GM12891 (cell line): Measurements from ENCODE around the gene TOGARAM1.
A peak's percentile ranks its signal among the peaks of the same experiment; 100 is the strongest.

Experiments
- DNase-seq: peaks from one replicate; pipeline ENCODE4 v3.0.0; 2011; ENCODE audit warnings: low spot score; ENCODE audit not compliant: insufficient read length
- FAIRE-seq: peaks from 2 replicates; lab custom pipeline; 2011; peaks lifted over from hg19 to GRCh38; lab: Jason Lieb, UNC
- PAX5 ChIP-seq: IDR thresholded peaks from 2 replicates; pipeline ENCODE4 v1.6.1; 2011; ENCODE audit warnings: low read length, moderate library complexity, mild to moderate bottlenecking; ENCODE audit not compliant: insufficient read depth, severe bottlenecking
- POLR2A ChIP-seq: IDR thresholded peaks from 2 replicates; pipeline ENCODE4 v1.6.1; 2011; ENCODE audit warnings: low read depth, low read length, control low read depth
- POLR2AphosphoS5 ChIP-seq: IDR thresholded peaks from 2 replicates; pipeline ENCODE4 v1.6.1; 2011; ENCODE audit warnings: low read depth, low read length, control low read depth
- POU2F2 ChIP-seq: IDR thresholded peaks from 2 replicates; pipeline ENCODE4 v1.6.1; 2011; ENCODE audit warnings: low read depth, mild to moderate bottlenecking, control low read depth, low read length, moderate library complexity
- SPI1 ChIP-seq: IDR thresholded peaks from 2 replicates; pipeline ENCODE4 v1.6.1; 2011; ENCODE audit warnings: low read depth, low read length, control low read depth
- TAF1 ChIP-seq: IDR thresholded peaks from 2 replicates; pipeline ENCODE4 v1.6.1; 2011; ENCODE audit warnings: low read depth, low read length, control low read depth

TOGARAM1 gene

DNA sequence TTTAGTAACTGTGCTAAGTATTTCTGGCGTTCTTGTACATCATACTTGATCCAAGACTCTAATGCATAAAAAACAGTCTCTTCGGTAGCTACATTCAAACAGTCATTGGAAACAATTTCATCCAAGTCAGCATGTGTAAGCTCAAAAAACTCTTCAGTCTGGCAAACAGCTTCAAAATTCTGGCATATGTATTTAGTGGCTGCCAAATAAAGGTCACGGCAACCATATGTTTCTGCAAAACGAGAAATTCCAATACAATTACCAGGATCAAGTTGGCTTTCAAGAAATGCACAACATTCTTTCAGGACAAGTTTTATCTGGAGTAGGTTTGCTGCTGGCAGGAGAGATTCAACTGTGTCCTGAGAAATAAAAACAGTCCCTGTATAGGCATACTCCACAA is 16.7 kb upstream of the TOGARAM1 start:
- no peak for DNase-seq
- FAIRE-seq, result no peak
- TF ChIP-seq TAF1 (no peak), POLR2AphosphoS5 (no peak), POU2F2 (no peak), POLR2A (no peak), SPI1 (no peak), PAX5 (no peak)

DNA sequence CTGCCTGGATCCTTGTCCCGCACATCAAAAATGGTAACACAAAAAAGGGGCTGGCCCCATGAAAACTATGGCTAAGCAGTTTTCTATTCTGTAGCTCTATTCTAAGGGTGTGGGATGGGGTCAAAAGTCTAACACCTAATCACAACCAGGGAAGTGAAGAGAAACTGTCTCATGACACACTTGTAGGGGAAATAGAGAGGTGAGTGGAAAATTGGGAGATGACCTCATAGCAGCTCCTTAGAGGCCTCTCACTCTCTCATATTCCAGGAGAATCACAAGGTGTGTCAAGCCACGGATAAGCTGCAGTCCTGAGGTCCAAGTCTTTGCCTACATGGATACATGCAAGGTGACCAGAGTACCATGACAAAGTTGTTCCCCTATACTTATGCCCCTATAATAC is 10.9 kb upstream of the TOGARAM1 start:
- no peak for FAIRE-seq
- no peak for DNase-seq
- TF ChIP-seq POLR2AphosphoS5, result no peak
- TF ChIP-seq TAF1, result no peak
- TF ChIP-seq SPI1, result no peak
- no peak for TF ChIP-seq PAX5
- no peak for TF ChIP-seq POLR2A

DNA sequence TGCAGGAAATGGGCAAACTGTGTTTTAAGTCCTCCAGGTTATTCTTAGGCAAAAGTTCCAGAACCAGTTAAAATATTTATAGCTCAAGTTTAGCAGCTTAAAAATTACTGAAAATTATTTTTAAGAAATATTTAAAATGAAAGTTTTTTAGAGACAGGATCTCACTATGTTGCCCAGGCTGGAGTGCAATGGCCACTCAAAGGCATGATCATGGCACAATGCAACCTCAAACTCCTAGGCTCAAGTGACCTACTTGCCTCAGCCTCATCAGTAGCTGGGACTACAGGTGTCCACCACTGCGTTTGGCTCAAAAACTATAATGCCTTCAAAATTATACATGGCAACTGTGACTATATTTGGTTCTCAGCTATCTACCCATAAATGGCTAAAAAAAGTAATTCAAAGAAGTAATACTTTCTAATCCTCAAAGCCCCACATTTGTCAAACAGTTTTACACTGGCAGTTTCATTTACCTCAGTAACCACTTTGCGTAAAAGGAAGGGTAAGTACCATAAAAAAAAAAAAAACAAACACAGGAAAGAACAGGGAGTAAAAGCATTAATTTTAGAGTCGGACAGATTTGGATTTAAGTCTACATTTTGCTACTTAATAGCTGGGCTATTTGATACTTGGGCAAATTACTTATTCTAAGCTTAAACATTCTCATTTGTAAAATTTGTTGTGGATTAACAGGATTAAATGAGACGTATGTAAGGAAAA is 9.4 kb upstream of the TOGARAM1 start:
- TF ChIP-seq POU2F2 (no peak), TAF1 (no peak), PAX5 (no peak), POLR2A (no peak), POLR2AphosphoS5 (no peak), SPI1 (no peak)
- DNase-seq (no peak), FAIRE-seq (no peak)

DNA sequence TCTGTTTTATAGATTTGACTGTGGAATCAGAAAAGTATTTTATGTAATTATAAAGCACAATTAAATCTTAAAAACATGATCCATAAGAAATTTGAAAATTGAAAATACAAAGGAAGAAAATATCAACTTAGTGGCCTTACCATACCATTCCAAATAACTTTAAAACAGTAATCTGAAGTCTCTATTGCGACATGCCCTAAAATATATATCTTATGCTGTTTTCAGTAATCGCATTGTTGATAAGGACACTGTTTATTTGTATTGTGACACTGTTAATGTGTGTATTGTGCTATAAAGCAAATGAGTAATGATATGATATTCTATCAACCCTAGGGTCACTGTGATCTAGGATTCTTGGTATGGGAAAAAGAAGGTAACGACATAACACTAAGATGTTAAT is 7.2 kb upstream of the TOGARAM1 start:
- TF ChIP-seq POU2F2 (no peak), POLR2A (no peak), POLR2AphosphoS5 (no peak), PAX5 (no peak), SPI1 (no peak), TAF1 (no peak)
- FAIRE-seq (no peak), DNase-seq (no peak)

DNA sequence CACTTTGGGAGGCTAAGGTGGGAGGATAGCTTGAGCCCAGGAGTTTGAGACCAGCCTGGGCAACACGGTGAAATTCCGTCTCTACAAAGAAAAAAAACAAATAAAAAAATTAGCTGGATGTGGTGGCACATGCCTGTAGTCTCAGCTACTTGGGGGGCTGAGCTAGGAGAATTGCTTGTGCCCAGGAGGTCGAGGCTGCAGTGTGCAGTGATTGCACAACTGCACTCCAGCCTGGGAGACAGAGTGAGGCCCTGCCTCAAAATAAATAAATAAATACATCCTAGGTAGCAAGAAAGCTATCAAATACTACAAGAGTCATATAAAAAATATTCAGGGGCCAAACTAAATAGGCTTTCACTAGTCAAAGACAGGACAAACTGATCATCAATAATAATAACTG is 6.5 kb upstream of the TOGARAM1 start:
- TF ChIP-seq POLR2A (no peak), POU2F2 (no peak), PAX5 (no peak), TAF1 (no peak), SPI1 (no peak), POLR2AphosphoS5 (no peak)
- no peak for FAIRE-seq
- no peak for DNase-seq

DNA sequence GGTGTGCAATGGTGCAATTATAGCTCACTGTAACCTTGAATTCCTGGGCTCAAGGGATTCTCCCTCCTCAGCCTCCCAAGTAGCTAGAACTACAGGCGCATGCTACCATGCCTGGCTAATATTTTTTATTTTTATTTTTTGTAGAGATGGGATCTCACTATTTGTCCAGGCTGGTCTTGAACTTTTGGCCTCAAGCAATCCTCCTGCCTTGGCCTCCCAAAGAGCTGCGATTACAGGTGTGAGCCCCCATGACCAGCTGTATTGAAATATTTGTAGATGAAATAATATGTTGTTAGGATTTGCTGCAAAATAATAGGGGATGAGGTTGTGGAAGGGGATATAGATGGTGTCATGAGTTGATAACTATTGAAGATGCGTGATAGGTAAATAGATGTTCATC is 5.1 kb upstream of the TOGARAM1 start:
- FAIRE-seq (peak; percentile 40), DNase-seq (no peak)
- TF ChIP-seq POLR2AphosphoS5 (no peak), PAX5 (no peak), POU2F2 (no peak), TAF1 (no peak), POLR2A (no peak), SPI1 (no peak)

DNA sequence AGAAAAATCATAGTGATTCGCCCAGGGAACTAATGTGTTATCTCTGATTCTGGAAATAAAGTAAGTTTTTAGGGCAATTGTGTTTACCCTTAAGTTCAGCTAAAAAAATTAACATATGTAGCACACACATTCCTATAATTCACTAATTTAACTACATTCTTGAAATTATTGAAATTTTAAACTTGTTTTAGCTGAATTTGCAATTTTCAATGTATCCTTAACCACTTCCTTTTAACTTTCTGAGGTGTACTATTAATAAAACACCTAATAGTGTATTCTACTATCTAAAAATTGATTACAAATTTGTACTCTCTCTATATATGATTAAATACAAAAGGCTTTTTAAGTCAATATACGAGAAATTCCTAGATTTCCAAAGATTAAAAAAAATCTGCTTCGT is 2.5 kb upstream of the TOGARAM1 start:
- TF ChIP-seq PAX5 (no peak), POU2F2 (no peak), POLR2A (no peak), POLR2AphosphoS5 (no peak), TAF1 (no peak), SPI1 (no peak)
- FAIRE-seq (no peak), DNase-seq (no peak)

DNA sequence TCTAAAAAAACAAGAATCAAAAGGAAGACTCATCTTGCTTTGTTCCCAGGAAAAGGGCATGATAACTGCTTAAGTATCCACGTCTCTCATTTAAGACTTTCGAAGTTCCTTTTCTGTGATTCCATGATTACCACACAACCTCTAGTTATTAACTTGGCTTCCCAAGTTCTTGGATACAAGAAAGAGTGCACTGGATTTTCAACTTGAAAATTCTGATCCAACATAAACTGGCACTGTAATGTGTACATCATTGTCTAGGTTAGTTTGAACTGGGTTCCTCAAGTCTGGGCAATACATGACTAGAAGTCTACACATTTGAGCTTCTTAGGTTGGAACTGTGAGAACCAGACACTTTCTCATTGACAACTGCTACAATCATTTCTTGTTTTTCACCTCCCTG is 1.8 kb upstream of the TOGARAM1 start:
- DNase-seq, result no peak
- peak; percentile 70 for FAIRE-seq
- TF ChIP-seq POU2F2 (no peak), PAX5 (no peak), POLR2A (no peak), TAF1 (no peak), POLR2AphosphoS5 (no peak), SPI1 (no peak)

DNA sequence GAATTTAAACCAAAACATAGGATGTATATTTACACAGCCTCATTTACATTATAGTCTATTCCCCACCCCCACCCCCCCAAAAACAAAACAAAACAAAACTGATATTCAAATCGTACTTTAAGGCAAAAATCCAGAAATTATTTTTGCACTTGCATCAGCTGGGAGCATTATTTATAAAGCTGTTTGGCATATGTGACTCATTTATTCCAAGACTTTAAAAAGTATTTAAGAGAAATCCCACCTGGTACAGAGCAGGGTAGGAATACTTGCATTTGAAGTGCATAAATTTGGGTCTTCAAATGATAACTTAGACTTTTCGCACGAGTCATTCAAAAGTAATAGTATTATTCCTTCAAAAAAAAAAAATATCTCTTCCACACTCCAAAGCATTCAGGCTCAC is 1.3 kb upstream of the TOGARAM1 start:
- DNase-seq (no peak), FAIRE-seq (no peak)
- no peak for TF ChIP-seq TAF1
- no peak for TF ChIP-seq POU2F2

DNA sequence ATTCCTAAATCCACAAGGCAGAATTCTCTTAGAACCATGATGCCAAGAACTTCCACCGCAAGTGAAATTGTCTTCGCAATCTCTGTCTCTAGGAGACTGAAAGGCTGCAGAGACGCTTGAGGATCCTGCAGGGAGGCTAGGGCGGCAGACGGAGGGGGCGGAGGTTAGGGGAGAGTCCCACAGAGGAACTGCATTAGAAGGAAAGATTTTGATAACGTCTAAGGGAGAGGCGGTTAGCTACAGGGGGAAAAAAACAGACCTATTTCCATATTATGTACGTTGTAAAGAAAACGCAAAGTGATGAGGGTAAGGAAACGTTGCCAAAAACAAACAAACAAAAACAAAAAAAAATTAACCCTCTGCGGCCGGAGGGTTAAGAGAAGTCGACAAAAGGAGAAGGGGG is 838 bp upstream of the TOGARAM1 start:
- FAIRE-seq (peak; percentile 5), DNase-seq (peak; percentile 8)
- TF ChIP-seq SPI1, result peak; percentile 51
- no peak for TF ChIP-seq POU2F2
